ENCODE results near the gene ZDHHC5. TPM values are rescaled to one million over a fixed set of nuclear protein-coding genes. Genes with fewer than 3 reads are reported as not detected.

Gene ZDHHC5
- total and polyA plus RNA-seq, 2 of the 13 experiments (the other 11 are each of a cell fraction or from before 2014, with no cell fraction given) = 26.6 to 34.0 TPM

DNA sequence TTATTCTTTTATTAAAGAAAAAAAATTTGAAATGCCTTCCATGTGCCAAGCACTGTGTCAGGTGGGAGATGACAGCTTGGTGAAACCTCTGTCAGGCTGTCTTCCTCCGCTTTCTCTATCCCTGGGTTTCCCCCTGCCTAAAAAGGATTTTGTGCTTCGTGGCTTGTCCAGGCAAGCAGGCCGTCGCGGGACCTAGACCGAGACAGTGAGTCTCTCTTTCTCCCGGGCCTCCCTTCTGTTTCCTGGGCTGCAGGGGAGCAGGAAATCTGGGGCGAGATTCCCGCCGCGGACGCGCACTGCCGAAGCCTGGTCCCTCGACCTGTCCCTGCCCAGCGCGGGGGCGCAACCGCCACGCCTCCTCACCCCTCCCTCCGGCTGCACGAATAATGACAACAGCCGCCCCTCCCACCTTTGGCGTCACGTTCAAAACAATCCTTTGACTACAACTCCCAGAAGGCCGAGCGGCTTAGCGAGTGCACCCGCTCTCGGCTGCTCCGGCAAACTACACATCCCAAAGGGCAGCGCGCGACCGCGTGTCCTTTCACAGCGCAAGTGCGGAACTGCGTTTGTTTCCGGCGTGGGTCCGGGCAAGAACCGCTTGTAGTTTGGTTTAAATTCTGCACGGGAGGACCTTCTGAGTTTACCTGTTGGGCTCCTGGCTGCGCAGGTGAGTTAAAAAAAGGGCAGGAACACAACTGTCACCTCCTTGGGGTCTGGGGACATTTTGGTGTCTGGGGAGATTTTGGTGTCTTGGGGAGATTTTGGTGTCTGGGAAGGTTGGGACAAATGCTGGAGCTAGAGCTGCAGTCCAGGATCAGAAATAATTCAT lies 10.5 kb upstream of the ZDHHC5 start, which contains the start of gene CLP1 (continued):
- TF ChIP-seq ZNF619 (CRISPR knock-in tag; IDR thresholded peaks at IDR 0.05) = peak; percentile 72; the same call in 1 of the 2 replicates
- TF ChIP-seq HNRNPK (IDR thresholded peaks at IDR 0.05; ENCODE audit: low read depth, low read length, poor library complexity, severe bottlenecking) = no peak
- TF ChIP-seq RFXANK (CRISPR knock-in tag; IDR thresholded peaks at IDR 0.05) = no peak
- peak; percentile 60; the same call in 1 of the 2 replicates for TF ChIP-seq HOXA5 (CRISPR knock-in tag; IDR thresholded peaks at IDR 0.05)
- TF ChIP-seq ZNF816 (CRISPR knock-in tag; IDR thresholded peaks at IDR 0.05; ENCODE audit: borderline replicate concordance) = no peak
- no peak for TF ChIP-seq MAFG (CRISPR knock-in tag; IDR thresholded peaks at IDR 0.05)
- no peak for TF ChIP-seq NKX3-1 (CRISPR knock-in tag; IDR thresholded peaks at IDR 0.05)
- 0 out of 2 replicates have a peak, but pooled peaks have one; percentile 51 for TF ChIP-seq ZNF598 (CRISPR knock-in tag; IDR thresholded peaks at IDR 0.05; ENCODE audit: borderline replicate concordance)
- no peak for TF ChIP-seq ZNF432 (CRISPR knock-in tag; IDR thresholded peaks at IDR 0.05; ENCODE audit: borderline replicate concordance)
- TF ChIP-seq, protein P1, sequence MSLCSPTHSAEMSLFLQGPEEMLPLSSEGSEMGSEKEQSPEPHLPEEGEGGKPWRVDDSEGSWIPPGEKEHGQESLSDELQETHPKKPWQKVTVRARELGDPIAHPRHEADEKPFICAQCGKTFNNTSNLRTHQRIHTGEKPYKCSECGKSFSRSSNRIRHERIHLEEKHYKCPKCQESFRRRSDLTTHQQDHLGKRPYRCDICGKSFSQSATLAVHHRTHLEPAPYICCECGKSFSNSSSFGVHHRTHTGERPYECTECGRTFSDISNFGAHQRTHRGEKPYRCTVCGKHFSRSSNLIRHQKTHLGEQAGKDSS (CRISPR knock-in tag; IDR thresholded peaks at IDR 0.05; ENCODE audit: borderline replicate concordance, low read depth) = peak; percentile 58; the same call in 1 of the 2 replicates
- TF ChIP-seq HCFC1 (IDR thresholded peaks at IDR 0.05; ENCODE audit: low read depth, low read length) = peak; percentile 99
- TF ChIP-seq CHD4 (IDR thresholded peaks at IDR 0.05; ENCODE audit: borderline replicate concordance, low read length) = no peak
- TF ChIP-seq, protein P2, sequence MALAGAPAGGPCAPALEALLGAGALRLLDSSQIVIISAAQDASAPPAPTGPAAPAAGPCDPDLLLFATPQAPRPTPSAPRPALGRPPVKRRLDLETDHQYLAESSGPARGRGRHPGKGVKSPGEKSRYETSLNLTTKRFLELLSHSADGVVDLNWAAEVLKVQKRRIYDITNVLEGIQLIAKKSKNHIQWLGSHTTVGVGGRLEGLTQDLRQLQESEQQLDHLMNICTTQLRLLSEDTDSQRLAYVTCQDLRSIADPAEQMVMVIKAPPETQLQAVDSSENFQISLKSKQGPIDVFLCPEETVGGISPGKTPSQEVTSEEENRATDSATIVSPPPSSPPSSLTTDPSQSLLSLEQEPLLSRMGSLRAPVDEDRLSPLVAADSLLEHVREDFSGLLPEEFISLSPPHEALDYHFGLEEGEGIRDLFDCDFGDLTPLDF (CRISPR knock-in tag; IDR thresholded peaks at IDR 0.05) = peak; percentile 88
- no peak for TF ChIP-seq ZBTB21 (CRISPR knock-in tag; IDR thresholded peaks at IDR 0.05)
- TF ChIP-seq ZNF660 (CRISPR knock-in tag; IDR thresholded peaks at IDR 0.05; ENCODE audit: borderline replicate concordance, low read depth) = no peak
- TF ChIP-seq ZNF33B (CRISPR knock-in tag; IDR thresholded peaks at IDR 0.05) = 0 out of 2 replicates have a peak, but pooled peaks have one; percentile 62
- TF ChIP-seq ZNF20 (CRISPR knock-in tag; IDR thresholded peaks at IDR 0.05) = no peak
- TF ChIP-seq SMYD3 (CRISPR knock-in tag; IDR thresholded peaks at IDR 0.05) = 0 out of 2 replicates have a peak, but pooled peaks have one; percentile 35
- TF ChIP-seq ZSCAN12 (CRISPR knock-in tag; IDR thresholded peaks at IDR 0.05) = no peak
- TF ChIP-seq ZNF558 (CRISPR knock-in tag; IDR thresholded peaks at IDR 0.05; ENCODE audit: borderline replicate concordance) = no peak
- TF ChIP-seq FOXO1 (CRISPR knock-in tag; IDR thresholded peaks at IDR 0.05) = peak; percentile 91
- TF ChIP-seq MED8 (CRISPR knock-in tag; IDR thresholded peaks at IDR 0.05; ENCODE audit: insufficient replicate concordance) = no peak
- TF ChIP-seq PHF8 (CRISPR knock-in tag; IDR thresholded peaks at IDR 0.05) = peak; percentile 67
- TF ChIP-seq FOSL1 (CRISPR knock-in tag; IDR thresholded peaks at IDR 0.05; ENCODE audit: borderline replicate concordance) = no peak
- peak; percentile 87; the same call in 1 of the 2 replicates for TF ChIP-seq ZNF224 (CRISPR knock-in tag; IDR thresholded peaks at IDR 0.05)
- peak; percentile 64 for TF ChIP-seq RBFOX2 (IDR thresholded peaks at IDR 0.05; ENCODE audit: low read depth, low read length)
- TF ChIP-seq KLF15 (CRISPR knock-in tag; IDR thresholded peaks at IDR 0.05; ENCODE audit: borderline replicate concordance) = peak; percentile 57; the same call in 1 of the 2 replicates
- peak; percentile 44; the same call in 1 of the 2 replicates for TF ChIP-seq ZKSCAN8 (CRISPR knock-in tag; IDR thresholded peaks at IDR 0.05; ENCODE audit: borderline replicate concordance)
